Glomerular endothelial cell (primary cell): Measurements from ENCODE around the gene KCNAB2. TPM values are rescaled to one million over a fixed set of nuclear protein-coding genes. Genes with fewer than 3 reads are reported as not detected.
"Not testable (repeated sequence)": the region's sequence is repeated elsewhere in the genome, so short reads cannot be mapped to it uniquely, and the experiment has no call there.

Experiments
- DNase-seq: peaks from one replicate; pipeline ENCODE4 v3.0.0-alpha.2; 2011; ENCODE audit warnings: low read depth, low spot score; ENCODE audit errors: extremely low read depth
- total RNA-seq: library from RNA; depleted of rRNA; stranded (reverse); fragments of >200 nt; gene quantifications from 2 replicates; pipeline ENCODE4 v1.2.3, GENCODE V29; 2015

The KCNAB2 gene
- total RNA-seq, 1 donor from 2014 or later, result 4.8 TPM

DNA sequence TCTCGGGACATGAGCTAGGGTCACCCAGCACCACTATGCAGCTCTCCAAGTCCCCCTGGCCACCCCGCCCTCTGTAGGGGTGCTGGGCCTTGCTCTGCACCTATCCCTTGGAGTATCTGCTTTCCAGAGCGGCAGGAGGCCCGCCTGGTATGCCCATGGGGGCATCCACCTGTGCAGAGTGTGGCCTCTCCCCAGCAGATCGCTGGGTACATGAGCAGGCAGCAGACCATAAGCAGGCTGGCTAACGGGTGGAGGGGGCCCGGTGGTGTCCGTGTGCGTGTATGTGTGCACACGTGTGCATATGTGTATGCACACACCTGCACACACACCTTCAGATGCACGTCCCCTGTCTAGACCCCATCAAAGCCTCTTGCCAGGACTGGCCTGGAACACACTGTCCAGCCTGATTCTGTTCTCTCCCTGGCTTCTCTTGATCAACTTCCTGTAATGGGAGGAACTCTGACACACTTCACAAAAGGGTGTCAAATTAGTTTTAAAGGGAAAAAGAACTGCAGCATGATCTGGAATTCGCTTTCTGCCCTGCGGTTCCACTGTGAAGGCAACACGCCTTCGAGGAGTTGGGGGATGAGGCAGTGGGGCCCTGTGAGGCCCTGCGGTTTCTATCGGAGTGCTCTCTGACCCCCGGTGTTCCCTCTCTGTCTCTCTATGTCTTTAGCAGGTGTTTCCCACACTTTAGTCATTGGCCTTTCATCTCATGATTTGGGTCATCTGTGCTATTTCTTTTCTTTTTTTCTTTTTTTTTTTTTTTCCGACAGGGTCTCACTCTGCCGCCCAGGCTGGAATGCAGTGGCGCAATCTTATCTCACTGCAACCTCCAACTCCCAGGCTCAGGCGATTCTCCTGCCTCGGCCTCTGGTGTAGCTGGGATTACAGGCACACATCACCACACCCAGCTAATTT lies 36.3 kb upstream of the KCNAB2 start:
- no peak for DNase-seq

DNA sequence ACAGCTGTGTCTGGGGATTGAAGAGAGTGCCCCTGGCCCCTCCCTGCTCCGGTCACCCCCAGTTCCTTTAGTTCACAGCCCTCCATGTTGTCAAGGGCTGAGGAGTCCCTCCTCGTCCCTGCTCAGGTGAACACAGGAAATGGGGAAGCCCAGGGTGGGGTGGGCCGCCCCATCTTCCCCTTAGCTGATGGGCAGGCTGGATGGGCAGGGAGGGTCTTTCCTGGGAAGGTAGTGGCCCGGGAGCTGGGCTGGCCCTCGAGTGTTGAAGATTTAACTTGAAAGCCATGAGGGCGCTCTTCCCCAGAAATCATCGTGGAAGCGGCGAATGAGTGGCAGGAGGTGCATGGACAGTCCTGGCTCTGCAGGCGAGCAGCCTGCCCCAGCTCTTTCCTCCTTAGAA lies 35.1 kb upstream of the KCNAB2 start:
- no peak for DNase-seq

DNA sequence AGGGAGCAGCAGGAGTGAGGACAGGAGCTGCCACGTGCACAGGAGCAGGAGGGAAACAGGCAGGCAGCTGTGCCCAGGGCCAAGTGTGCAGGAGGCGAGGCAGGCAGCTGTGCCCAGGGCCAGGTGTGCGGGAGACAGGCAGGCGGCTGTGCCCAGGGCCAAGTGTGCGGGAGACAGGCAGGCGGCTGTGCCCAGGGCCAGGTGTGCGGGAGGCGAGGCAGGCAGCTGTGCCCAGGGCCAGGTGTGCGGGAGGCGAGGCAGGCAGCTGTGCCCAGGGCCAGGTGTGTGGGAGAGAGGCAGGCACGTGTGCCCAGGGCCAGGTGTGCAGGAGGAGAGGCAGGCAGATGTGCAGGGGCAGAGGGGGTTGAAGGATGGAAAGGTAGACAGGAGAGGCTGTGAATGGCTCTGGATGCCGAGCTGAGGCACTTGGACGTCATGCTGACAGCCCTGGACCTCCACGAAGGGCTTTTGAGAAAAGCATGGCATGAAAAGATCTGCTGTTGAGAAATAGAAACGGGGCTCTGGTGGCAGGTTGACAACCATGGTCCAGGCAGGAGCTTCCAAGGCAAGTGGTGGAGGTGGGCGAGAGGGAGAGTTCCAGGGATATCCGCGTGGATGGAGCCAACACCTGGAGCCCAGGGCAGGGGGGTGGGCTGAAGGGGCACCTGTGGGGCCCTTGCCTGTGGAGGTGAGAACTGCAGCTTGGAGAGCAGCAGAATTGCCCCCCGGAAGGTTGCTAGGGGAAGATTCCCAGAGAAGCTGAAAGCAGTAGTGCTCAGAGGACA lies 34.3 kb upstream of the KCNAB2 start:
- DNase-seq, result no peak

DNA sequence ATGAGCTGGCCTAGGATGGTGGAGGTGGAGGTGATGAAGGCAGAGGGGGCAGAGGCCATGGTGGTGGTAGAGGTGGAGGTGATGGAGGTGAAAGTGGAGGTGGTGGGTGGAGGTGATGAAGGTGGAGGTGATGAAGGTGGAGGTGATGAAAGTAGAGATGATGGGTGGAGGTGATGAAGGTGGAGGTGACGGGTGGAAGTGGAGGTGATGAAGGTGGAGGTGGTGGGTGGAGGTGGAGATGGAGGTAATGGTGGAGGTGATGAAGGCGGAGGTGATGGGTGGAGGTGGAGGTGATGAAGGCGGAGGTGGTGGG lies 33.8 kb upstream of the KCNAB2 start:
- DNase-seq, result no peak

DNA sequence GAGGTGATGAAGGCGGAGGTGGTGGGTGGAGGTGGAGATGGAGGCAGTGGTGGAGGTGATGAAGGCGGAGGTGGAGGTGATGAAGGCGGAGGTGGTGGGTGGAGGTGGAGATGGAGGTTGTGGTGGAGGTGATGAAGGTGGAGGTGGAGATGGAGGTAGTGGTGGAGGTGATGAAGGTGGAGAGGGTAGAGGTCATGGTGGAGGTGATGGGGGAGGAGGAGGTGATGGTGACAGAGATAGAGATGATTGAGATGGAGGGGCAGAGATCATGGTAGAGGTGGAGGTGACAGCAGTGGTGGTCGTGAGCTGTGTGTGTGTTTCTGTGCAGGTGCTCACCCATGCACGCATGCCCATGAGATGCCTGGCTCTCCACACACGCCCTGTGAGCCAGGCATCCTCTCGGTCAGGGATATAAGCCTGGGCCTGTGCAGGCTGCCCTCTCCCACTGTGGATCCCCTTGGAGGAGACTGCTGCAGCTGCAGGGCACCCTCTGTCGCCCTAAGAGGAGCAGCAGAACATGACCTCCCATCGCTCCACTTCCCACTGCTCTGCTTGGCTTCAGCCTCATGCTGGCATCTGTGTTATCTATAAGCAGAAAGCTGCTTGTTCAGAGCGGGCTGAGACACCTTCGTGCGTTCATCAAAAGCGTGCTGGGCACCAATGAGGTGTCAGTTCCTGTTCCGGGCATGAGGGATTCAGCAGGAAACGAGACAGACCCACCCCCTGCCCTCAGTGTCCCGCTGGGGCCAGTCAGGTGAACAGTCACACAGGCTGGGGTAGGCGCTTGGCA lies 33.0 kb upstream of the KCNAB2 start:
- no peak for DNase-seq

DNA sequence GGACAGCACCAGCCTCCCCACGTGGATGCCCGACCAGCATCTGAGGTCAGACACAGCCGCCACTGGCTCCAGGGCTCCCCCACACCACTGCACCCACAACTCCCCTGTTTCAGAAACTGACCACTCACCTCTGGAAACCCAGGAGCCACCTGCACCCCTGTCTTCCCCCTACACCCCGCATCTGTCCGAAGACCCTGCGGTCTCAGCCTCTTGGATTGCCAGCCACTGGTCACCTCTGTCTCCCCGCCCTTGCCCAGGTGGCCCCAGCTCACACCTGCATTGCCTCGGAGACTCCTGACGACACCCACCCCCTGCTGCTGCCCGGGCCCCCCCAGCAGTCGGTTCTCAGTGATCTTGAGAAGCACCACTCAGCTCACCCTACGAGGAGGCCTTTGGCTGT lies 32.2 kb upstream of the KCNAB2 start:
- no peak for DNase-seq

DNA sequence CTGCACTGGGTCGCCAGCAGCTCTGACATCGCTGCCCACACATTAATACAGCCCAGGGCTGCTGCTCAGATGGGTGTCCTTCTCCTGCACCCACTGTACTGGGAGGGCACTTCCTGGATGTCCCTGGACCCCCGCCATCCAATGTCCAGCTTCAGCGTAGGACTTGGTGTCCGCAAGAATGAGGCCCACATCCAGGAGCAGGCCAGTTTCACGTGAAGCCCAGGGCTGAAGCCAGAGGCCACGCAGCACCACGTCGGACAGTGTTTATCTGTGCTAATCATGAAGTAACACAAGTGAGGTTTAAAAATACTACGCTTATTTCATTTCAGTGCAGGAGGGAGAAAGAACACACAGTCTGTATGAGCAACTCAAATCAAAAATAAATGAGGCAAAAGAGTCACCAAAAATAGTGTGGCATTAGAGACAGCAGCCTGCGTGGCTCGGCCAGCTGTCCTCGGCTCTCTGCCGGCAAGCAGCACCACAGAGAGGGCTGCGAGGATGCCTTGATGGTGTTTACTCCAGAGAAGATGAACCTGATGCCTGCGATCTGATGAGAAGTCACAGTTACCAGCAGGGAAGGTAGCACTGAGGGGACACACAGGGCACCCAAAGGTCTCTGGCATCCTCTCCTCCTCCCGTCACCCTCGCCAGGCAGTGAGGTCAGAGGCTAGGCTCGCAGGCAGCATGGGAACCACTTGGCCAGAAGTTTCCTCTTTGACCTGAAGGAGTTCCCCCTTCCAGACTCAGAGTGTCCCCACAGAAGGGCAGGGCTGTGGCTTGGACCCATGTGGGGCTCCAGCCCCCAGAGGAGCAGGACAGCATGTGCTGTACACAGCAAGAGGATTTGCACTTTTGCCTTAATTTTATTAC lies 31.3 kb upstream of the KCNAB2 start:
- no peak for DNase-seq

DNA sequence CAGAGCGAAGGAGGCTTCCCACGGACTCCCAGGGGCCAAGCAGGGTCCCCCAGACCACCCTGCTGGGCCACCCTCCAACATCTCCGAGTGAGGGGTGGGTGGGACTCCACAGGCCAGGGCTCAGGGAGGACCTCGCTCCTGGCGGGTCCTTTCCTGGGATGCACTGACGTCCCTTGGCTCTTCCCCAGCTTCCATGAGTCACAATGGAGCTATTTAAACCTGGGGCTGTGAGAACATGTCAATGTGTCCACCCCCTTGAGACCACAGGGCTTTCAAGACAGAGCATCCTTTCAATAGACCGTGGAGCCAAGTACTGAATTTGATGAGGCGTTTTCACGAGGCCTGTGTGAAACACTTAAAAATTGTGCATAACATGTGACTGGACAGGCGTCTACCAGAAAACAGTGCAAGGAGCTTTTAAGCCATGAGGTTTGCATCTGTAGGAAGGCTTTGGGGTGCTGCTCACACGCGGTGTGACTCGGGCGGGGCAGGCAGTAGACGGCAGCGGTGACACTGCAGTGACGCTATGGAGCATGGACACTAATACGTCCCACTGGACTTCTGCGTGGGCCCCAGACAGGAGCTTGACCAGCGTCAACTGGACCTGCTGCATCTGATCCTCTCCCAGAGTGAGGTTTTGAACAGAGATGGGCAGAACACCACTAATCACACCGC lies 29.4 kb upstream of the KCNAB2 start:
- no peak for DNase-seq

DNA sequence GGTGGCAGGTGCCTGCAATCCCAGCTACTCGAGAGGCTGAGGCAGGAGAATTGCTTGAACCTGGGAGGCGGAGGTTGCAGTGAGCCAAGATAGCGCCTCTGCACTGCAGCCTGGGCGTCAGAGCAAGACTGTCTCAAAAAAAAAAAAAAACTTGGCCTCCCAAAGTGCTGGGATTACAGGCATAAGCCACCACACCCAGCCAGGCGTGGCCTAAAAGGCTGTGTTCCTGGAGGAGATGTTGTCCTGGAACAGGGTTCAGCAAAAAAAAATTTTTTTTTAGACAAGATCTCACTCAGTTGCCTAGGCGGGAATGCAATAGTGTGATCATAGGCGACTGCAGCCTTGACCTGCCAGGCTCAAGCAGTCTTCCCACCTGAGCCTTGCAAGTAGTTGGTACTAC lies 28.0 kb upstream of the KCNAB2 start:
- DNase-seq, result not testable (repeated sequence)

DNA sequence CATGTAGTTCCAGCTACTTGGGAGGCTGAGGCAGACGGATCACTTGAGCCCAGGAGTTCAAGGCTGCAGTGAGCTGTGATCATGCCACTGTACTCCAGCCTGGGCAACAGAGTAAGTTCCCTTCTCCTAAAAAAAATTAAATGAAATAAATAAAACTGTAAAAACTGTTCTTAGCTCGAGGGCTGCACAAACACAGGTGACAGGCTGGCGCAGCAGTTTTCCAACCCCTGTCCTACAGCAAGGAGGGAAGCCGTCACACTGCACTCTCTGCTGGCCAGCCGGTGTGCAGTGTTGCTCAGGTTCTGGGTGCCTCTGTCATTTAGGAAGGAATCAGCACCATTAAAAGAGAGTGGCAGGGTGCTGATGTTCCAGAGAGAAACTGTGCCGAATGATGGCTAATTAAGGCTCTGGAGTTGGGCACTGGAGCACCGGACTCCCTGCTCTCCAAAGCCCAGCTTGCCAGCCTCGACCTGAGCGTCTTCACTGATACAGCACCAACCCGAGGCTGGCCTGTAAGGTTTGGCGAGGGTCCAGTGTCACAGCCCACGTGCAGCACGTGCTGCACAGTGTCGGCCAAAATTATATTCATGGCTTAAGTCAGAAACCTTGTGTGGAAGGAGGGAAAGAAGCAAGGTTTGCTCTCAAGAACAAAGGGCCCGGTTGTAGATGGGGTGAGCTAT lies 26.4 kb upstream of the KCNAB2 start:
- DNase-seq, result no peak

DNA sequence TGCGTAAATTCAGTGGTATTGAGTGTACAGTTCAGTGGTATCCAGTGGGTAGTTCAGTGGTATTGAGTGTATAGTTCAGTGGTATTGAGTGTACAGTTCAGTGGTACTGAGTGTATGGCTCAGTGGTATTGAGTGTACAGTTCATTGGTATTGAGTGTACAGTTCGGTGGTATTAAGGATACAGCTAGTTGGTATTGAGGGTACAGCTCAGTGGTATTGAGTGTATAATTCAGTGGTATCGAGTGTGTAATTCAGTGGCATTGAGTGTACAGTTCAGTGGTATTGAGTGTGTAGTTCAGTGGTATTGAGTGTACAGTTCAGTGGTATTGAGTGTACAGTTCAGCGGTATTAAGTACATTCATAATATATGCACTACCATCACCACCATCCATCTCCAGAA lies 23.5 kb upstream of the KCNAB2 start:
- DNase-seq, result no peak

DNA sequence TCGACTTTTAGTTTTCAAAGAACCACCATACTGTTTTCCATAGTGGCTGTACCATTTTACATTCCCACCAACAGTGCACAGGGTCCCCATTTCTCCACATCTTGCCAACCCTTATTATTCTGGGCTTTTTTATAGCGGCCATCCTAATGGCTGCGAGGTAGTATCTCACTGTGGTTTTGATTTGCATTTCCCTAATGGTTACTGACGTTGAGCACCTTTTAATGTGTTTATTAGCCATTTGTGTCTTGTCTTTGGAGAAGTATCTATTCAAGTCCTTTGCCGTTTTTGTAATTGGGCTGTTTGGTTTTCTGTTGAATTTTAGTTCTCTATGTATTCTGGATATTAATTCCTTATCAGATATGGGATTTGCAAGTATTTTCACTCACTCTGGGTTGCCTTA lies 22.3 kb upstream of the KCNAB2 start:
- DNase-seq, result no peak

DNA sequence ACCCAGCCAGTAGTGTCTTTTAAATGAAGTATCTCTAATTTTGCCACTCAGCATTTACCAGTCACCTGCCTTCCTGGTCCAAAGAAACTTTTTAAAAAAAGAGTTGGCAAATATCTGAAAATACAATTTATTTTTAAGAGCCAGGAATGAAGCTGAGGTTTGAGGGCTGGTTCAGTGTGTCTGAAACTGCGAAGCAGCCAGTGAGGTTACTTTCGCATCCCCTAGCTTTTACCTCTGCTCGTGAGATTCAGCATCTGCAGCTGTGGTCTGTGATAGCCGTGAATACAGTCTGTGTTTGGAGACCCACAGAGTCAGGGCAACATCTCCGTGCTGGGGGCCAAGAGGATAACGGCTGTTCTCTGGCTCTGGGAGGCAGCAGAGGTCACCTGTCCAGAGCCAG lies 21.3 kb upstream of the KCNAB2 start:
- no peak for DNase-seq

DNA sequence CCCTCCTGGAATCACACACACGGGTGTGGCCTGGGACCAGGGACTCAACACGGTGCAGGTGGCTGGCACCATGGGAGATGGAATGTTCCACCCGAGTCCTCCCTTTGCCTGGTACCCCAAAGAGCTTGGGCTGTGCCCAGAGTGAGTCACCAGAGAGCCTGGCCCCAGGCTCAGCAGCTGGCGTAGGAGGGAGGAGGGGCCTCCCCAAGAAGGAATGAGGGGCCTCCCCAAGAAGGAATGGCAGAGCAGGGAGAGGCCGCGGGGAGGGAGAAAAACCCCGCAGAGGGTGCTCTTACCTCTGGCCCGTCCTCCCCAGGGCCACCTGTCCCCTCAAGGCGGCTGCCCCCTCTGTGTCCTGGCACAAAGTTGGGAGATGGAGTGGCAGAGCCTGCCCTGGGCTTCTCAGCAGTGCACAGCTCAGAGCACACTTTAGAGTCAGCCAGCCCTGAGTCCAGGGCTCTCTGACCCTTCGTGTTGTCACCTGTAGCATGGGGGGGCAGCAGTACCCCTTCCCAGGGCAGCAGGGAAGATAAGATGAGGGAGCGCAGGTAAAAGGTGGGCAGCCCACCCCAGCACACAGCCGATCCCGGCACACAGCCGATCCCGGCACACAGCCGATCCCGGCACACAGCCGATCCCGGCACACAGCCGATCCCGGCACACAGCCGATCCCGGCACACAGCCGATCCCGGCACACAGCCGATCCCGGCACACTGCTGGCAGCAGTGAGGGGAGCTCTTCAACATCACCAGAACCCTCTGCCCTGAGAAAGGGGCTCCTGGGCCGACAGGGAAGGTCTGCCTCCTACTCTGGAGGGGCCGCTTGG lies 20.2 kb upstream of the KCNAB2 start:
- no peak for DNase-seq

DNA sequence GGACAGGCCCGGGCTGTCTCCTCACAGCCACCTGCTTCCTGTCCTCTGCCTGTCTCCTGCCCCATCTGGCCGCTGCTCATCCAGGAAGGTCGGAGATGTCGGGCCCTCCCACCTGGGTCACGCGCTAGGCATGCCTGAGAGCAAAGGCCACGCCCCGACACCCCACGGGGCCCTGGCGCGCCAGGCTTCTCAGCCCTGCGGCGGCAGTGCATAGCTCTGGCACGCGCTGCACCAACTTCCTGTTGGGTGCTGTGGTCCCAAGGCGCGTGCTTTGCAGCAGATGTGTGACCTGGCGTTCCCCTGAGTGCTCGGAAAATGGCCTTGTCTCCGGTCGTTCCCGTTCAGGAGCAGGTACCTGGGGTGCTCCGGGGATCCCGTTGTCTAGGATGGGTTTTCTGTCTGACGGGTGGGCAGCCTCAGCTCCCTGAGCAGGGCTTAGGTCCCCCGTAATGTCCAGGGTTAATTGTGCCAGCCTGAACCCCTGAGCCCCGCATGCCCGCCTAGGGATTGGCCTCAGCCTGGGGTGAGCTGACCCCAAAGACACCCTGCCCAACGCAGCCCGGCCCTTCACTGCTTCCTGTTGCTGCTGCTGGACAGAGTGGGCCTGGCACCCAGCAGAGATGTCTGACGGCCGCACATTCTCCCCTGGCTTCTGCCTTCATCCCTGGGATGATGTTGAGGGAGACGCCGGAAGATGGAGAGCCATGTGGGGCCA lies 19.4 kb upstream of the KCNAB2 start:
- DNase-seq, result no peak

DNA sequence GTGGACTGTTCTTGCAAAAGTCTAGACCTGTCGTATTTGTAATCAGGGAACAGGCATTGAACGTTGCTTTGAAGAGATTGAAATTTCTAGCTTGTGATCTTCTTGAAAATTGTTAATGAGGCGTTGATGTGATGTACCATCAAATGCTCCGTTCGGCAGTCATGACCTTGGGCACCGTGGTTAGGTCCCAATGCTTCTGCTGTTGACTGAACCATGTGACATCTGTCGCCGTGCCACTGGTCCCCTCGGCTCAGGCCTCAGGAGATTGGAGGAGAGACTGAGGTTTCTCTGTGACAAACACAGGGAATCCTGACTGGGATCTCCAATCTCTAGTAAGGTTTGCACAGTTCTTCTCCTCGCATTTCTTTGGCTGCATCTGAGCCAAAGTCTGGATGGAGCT lies 18.1 kb upstream of the KCNAB2 start:
- no peak for DNase-seq

DNA sequence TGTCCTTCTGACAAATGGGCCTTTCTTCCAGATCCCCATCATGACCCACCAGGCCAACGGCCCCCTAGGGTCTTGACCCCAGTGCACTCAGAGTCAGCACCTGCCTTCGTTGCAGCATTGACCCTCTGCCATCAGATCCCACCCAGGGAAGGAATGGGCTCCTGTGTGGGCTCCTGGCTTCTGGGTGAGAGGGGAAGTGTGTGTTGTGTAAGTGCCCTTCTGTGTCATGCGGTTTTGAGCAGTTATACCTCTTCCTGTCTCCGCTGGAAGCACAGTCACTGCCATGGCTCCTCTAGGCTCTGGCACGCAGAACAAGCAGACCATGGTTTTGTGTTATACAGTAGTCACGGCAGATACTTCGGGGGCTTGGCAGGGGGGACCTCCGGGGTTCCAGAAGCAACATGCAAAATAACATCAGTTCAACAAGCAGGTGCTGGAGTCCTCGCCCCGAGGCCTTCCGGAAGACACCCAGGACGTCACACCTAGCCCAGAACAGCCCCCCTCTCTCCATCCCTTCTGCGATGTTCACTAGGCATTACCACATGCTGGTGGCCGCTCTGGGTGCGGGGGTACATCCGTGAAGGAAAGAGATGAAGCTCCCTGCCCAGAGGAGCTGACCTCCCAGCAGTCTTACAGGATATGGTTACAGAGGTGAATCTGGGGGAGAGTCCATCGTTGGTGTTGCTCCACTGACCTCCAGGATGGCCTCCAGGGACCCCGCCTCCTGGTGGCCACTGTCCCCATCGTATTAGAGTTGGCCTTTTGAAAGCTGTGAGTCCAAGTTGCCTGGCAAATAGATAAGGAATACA lies 17.4 kb upstream of the KCNAB2 start:
- DNase-seq, result no peak
